ENCODE data around the gene GALNT1.

The GALNT1 gene

DNA sequence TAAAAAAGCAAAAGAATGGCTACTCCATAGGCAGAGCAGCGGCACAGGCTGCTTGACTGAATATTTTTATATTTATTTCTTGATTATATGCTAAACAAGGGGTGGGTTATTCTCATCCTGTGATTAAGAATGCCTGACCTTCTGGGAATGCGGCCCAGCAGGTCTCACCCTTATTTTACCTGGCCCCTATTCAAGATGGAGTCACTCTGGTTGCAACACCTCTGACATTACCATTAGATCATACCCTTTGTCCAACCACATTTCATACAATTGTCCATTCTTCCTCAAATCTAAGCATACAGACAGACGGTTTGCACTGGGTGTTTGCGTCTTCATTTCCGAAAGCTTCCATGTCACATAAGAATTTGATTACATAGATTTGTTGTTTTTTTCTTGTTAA, 168.2 kb downstream of the GALNT1 start:
- no peaks in the 10 kb centered on the region for H3K36me3 Mint-ChIP-seq
- H3K27me3 Mint-ChIP-seq: no peaks in the 10 kb centered on the region
- H3K27ac Mint-ChIP-seq: no peak overlapping the region
- H3K4me3 Mint-ChIP-seq: no peak overlapping the region
- H3K9me3 Mint-ChIP-seq (ENCODE audit: low read depth): no peaks in the 10 kb centered on the region
- H3K4me1 Mint-ChIP-seq (ENCODE audit: low read depth): no peaks in the 10 kb centered on the region

DNA sequence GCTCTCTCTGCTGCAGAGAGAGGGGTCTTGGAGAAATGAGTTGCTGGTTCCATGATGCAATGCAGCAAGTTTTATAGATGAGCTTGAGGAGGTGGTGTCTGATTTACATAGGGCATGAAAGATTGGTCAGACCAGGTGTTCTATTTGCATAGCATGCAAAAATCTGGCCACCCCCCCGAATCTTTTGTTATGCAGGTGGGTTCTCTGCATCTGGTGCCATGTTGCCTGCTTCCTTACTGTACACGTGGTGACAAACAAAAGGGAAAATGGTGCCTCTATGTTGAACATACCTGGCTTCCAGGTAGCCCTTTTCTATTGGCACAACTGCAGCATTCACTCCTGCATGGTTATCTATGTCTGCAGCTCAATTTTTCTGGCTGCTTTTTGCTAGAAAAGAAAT, 169.4 kb downstream of the GALNT1 start:
- Mint-ChIP-seq H3K27me3 (no peaks in the 10 kb centered on the region), H3K27ac (no peak overlapping the region), H3K9me3 (ENCODE audit: low read depth) (no peaks in the 10 kb centered on the region), H3K4me1 (ENCODE audit: low read depth) (no peaks in the 10 kb centered on the region), H3K36me3 (no peaks in the 10 kb centered on the region), H3K4me3 (no peak overlapping the region)

DNA sequence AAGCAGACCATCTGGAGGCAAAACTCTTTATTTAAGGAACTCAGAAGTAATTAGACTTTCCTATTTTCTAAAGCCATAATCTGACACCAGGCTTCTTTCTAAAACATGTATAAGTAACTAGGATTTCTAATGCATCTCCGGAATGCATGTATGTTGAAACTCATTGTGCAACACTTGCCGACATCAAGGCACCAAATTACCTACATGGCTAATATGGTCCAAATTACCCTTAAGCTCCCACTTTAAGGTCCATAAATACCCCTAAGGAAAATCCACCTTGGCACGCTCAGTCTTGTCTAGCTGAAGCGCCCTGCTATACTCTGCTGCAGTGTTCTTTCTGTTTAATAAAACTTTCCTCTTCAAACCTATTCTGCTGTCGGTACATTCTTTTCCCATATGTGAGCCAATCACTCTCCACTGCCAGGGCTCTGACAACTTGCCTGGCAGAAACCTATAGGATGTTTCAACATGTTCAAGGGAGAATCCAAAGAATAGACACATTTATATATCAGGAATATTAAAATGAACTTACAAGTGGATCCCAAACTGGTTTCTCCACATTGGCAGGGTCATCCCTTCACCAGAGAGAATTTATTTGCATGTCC, 171.9 kb downstream of the GALNT1 start:
- no peak overlapping the region for H3K4me3 Mint-ChIP-seq
- no peaks in the 10 kb centered on the region for H3K9me3 Mint-ChIP-seq (ENCODE audit: low read depth)

DNA sequence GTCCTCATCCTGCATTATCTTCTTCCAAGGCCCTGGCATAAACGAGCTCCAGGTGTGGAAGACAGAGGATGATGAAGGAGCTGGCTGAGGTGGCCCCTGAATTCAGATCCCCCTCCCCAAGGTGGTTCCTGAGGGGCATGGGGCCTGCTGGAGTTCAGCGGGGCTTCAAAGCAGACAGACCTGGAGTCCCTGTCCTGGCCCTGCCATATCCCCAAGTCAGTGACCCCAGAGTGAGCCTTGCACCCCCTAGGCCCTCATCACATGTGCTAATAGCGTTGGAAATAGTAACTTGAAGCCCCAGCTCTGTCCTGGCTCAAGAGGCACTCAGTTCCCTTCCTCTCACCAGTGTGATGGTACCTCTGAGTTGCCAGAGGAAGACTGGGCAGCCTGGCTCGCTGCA, 172.9 kb downstream of the GALNT1 start:
- Mint-ChIP-seq H3K27me3 (peaks cover 12% of the 10 kb centered on the region), H3K27ac (no peak overlapping the region)

More for the DNA sequence above, 171.9 kb downstream of the GALNT1 start:
- Mint-ChIP-seq H3K27me3 (peaks cover 7% of the 10 kb centered on the region), H3K36me3 (no peaks in the 10 kb centered on the region), H3K4me1 (ENCODE audit: low read depth) (no peaks in the 10 kb centered on the region), H3K27ac (no peak overlapping the region)

DNA sequence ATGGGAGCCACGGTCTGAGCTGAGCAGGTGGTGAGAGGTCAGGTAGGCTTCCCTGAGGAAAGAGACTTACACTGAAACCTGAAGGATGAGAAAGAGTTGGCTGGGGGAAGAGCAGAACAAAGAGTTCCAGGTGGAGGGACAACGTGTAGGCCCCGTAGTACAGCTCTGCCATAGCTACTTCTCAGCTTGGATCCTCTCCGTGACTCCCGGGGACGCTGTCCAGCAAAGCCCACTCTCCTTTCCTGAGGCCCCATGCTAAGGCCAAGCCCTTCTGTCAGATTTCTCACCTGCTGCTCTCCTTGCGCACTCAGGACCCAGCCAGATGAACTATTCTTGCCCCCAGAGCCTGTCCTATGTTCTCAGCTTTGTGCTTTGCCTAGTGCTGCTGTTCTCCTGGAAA, 173.8 kb downstream of the GALNT1 start:
- Mint-ChIP-seq H3K36me3 (no peaks in the 10 kb centered on the region), H3K27me3 (peaks cover 14% of the 10 kb centered on the region), H3K27ac (no peak overlapping the region), H3K9me3 (ENCODE audit: low read depth) (no peaks in the 10 kb centered on the region), H3K4me3 (no peak overlapping the region), H3K4me1 (ENCODE audit: low read depth) (no peaks in the 10 kb centered on the region)

More for the DNA sequence above, 172.9 kb downstream of the GALNT1 start:
- Mint-ChIP-seq H3K36me3 (no peaks in the 10 kb centered on the region), H3K4me3 (no peak overlapping the region), H3K4me1 (ENCODE audit: low read depth) (no peaks in the 10 kb centered on the region), H3K9me3 (ENCODE audit: low read depth) (no peaks in the 10 kb centered on the region)

DNA sequence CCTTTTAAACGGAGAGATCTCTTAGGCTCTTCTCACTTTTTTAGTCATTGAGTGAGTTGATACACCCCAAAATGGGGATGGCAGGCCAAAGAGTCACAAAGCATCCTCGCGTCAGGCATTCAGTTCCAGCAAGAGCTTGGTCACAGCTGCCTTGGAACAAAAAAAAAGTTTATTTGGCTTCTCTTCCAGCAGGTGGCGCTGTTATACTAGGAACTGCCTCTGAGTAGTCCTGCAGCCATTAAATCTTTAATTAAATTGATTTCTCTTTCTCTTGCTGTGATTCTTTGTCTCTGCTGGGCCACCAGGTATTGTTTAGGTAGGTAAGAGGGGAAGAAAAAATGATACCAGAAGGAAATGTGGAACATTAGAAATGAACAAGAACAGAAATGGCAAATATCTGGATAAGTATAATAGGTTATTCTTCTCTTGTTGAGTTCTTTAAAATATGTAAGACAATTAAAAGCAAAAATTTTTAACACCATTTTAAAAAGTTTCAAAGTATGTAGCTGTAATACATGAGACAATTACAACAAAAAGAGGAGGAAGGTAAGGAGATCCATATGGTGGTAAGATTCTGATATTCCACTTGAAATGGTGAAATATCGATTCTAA, 175.1 kb downstream of the GALNT1 start:
- H3K9me3 Mint-ChIP-seq (ENCODE audit: low read depth): no peaks in the 10 kb centered on the region
- H3K4me1 Mint-ChIP-seq (ENCODE audit: low read depth): no peaks in the 10 kb centered on the region
- H3K4me3 Mint-ChIP-seq: no peak overlapping the region
- H3K36me3 Mint-ChIP-seq: no peaks in the 10 kb centered on the region
- H3K27me3 Mint-ChIP-seq: peaks cover 15% of the 10 kb centered on the region
- H3K27ac Mint-ChIP-seq: no peak overlapping the region
